ELR (cell line): ENCODE results near the gene BAHCC1.

ENCODE experiments used
- DNase-seq: peaks from one replicate; pipeline ENCODE4 v3.0.0-alpha.2; 2015; ENCODE audit warnings: low read depth

Gene BAHCC1

GRCh38 chr17:81367171-81367570 is 28.1 kb upstream of the BAHCC1 start:
- no peak for DNase-seq

- DNase-seq = no peak
These were observed 26.9 kb upstream of the BAHCC1 start for GRCh38 chr17:81368161-81369022.

GRCh38 chr17:81370294-81370693 is 25.0 kb upstream of the BAHCC1 start:
- no peak for DNase-seq

- DNase-seq = peak; percentile 78
These were observed 23.1 kb upstream of the BAHCC1 start for GRCh38 chr17:81371910-81372760.

GRCh38 chr17:81373536-81374160 is 21.6 kb upstream of the BAHCC1 start:
- no peak for DNase-seq

- no peak for DNase-seq
These were observed 20.4 kb upstream of the BAHCC1 start for GRCh38 chr17:81374890-81375289.

- no peak for DNase-seq
These were observed 18.1 kb upstream of the BAHCC1 start for GRCh38 chr17:81376946-81377714.

- no peak for DNase-seq
These were observed 16.2 kb upstream of the BAHCC1 start for GRCh38 chr17:81378941-81379511.

- no peak for DNase-seq
These were observed 15.7 kb upstream of the BAHCC1 start for GRCh38 chr17:81379523-81379942.

- no peak for DNase-seq
These were observed 15.1 kb upstream of the BAHCC1 start for GRCh38 chr17:81380131-81380530.

GRCh38 chr17:81380666-81381518 is 14.4 kb upstream of the BAHCC1 start:
- no peak for DNase-seq

- no peak for DNase-seq
These were observed 13.4 kb upstream of the BAHCC1 start for GRCh38 chr17:81381632-81382577.

GRCh38 chr17:81382851-81383250 is 12.4 kb upstream of the BAHCC1 start:
- no peak for DNase-seq

GRCh38 chr17:81383504-81384421 is 11.5 kb upstream of the BAHCC1 start:
- DNase-seq = no peak

GRCh38 chr17:81384929-81385319 is 10.3 kb upstream of the BAHCC1 start:
- DNase-seq = no peak

- DNase-seq = no peak
These were observed 9.7 kb upstream of the BAHCC1 start for GRCh38 chr17:81385320-81386111.

- DNase-seq = no peak
These were observed 9.1 kb upstream of the BAHCC1 start for GRCh38 chr17:81386141-81386645.
